Cardiac fibroblast (primary cell): ENCODE data around the gene MTARC2.
"Not testable (repeated sequence)": the region's sequence is repeated elsewhere in the genome, so short reads cannot be mapped to it uniquely, and the experiment has no call there.

Source experiments
- DNase-seq, 2 donors: peaks; one replicate each; pipeline versions ENCODE4 v3.0.0 to v3.0.0-alpha.2; 2010; ENCODE audit warnings: low read depth in 2 of 2
- H3K4me3 ChIP-seq, 2 donors: replicated peaks in 1 of 2; 1 replicate in 1 of 2; 2 replicates in 1 of 2; pipeline ENCODE4 v1.5.1; 2011; ENCODE audit warnings: low read depth in 2 of 2, low read length in 2 of 2, mild to moderate bottlenecking in 2 of 2, moderate library complexity in 1 of 2
- TF ChIP-seq, protein P1 (sequence below): IDR thresholded peaks from one replicate; pipeline ENCODE4 v1.5.1; 2011; ENCODE audit warnings: low read depth, mild to moderate bottlenecking, low read length, inconsistent platforms

MTARC2 gene

DNA sequence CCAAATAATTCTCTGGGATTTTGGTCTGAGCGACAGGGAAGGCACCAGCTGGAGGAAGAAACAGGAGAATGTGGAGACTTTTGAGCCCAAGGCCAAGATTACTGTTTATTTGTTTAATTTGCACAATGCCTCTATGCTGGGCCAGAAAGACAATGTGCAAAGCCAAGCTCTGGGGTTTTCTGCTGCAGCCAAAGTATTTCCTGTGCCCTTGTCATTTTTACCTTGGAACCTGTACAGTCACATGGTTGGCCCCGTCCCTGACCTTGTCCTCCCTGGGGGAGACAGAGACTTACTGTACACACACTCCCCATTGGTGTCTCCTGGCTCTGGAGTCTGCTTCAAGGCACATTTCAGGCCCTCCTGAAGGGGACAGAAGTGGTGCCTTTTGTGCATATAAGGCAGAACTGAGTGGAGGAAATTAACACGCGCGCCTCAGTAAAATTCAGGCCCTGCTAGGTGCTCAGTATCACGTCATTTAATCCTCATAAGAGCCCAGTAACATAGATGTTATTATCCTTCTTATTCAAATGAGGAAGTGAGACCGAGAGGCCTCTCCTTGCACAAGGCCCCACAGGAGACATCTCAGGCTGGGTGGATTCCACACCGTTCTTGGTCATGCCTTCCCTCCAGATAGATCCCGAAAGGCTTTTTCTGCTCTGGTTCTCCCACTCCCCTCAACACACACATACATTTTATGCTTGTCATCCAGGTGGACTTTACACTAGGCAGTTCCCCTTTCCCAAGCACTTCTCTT is 36.9 kb upstream of the MTARC2 start:
- H3K4me3 ChIP-seq: no peak overlapping the region
- TF ChIP-seq, protein P1, sequence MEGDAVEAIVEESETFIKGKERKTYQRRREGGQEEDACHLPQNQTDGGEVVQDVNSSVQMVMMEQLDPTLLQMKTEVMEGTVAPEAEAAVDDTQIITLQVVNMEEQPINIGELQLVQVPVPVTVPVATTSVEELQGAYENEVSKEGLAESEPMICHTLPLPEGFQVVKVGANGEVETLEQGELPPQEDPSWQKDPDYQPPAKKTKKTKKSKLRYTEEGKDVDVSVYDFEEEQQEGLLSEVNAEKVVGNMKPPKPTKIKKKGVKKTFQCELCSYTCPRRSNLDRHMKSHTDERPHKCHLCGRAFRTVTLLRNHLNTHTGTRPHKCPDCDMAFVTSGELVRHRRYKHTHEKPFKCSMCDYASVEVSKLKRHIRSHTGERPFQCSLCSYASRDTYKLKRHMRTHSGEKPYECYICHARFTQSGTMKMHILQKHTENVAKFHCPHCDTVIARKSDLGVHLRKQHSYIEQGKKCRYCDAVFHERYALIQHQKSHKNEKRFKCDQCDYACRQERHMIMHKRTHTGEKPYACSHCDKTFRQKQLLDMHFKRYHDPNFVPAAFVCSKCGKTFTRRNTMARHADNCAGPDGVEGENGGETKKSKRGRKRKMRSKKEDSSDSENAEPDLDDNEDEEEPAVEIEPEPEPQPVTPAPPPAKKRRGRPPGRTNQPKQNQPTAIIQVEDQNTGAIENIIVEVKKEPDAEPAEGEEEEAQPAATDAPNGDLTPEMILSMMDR: no peak
- no peak for DNase-seq

- DNase-seq, H3K4me3 ChIP-seq: not testable (repeated sequence)
Observed at GRCh38 chr1:220715986-220716385, 32.1 kb upstream of the MTARC2 start.

DNA sequence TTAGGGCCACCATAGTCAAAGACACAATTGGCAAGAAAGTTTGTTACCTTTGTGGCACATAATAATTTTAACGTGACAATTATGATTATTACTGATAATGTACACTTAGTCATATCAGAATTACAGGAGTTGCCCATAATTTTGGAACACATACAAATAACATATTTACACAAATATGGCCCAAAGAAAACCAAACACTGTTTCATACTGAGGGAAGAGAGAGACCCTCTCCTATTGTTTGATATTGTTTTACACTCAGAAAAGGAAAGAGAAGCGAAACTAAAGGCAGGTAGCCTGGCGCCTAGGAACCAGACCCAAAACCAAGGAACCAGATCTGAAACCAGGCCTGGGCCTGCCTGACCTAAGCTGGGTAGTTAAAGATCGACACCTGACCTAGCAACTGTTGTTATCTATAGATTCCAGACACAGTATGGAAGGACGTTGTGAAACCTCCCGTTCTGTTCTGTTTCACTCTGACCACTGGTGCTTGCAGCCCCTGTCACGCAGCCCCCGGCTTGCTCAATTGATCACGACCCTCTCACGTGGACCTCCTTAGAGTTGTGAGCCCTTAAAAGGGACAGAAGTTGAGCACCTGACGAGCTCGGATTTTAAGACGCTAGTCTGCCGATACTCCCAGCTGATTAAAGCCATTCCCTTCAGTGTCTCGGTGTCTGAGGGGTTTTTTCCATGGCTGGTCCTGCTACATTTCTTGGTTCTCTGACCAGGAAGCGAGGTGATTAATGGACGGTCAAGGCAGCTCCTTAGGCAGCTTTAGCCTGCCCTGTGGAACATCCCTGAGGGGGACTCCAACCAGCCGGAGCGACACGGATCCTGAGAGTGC is 30.1 kb upstream of the MTARC2 start:
- H3K4me3 ChIP-seq: no peak overlapping the region
- DNase-seq: no peak
- TF ChIP-seq, protein P1: no peak

DNA sequence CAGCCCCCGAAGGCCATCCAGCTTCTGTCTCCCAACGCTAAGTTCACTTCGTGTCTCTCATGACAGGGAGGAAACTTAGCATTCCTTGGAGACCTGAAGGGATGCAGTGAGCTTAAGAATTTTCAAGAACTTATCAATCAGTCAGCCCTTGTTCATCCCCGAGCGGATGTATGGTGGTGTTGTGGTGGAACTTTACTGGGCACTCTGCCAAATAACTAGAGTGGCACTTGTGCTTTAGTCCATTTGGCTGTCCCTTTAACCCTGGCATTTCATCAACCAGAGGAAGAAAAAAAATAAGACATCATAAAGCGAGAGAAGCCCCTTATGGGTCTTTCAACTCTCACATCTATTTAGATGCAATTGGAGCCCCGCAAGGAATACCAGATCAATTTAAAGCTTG is 26.9 kb upstream of the MTARC2 start:
- not testable (repeated sequence) for H3K4me3 ChIP-seq, DNase-seq

- TF ChIP-seq, protein P1: peak; percentile 48
- no peak for DNase-seq
Observed at GRCh38 chr1:220726634-220727033, 21.5 kb upstream of the MTARC2 start.

GRCh38 chr1:220727519-220727918 is 20.6 kb upstream of the MTARC2 start:
- no peak overlapping the region for H3K4me3 ChIP-seq
- TF ChIP-seq, protein P1: no peak
- no peak for DNase-seq

More at GRCh38 chr1:220726634-220727033, 21.5 kb upstream of the MTARC2 start:
- no peak overlapping the region for H3K4me3 ChIP-seq

- H3K4me3 ChIP-seq: no peak overlapping the region
- no peak for DNase-seq
- TF ChIP-seq, protein P1: no peak
Observed at GRCh38 chr1:220730486-220730885, 17.6 kb upstream of the MTARC2 start.
